22Rv1 (cell line): ENCODE measurements around the gene SLC23A1.

Source experiments
- ZFX ChIP-seq: fragments of 450-650 bp; IDR thresholded peaks from 2 replicates; pipeline ENCODE4 v1.6.1; 2017; ENCODE audit warnings: antibody characterized with exemption, borderline replicate concordance
- TF ChIP-seq, protein P1 (sequence below): fragments of 450-650 bp; IDR thresholded peaks from 2 replicates; pipeline ENCODE4 v1.5.1; 2017; ENCODE audit warnings: mild to moderate bottlenecking

DNA sequence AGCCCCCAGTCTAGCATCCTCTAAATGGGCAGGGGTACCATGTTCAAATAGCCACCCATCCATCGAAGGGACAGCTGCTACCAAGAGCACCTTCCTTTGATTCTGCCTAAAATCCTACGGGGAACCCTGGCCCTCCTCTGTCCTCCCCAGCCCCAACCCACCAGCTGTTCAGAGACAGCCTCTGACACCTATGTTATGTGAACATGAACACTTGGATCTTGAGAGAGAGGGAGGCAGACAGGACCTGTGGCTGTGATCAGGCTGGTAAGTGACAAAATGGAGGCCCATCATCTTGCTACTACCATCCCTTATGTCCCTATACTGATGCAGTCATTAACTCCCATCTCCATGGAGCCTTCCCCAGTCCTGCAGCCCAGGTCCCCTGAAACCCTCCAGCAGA is 8.2 kb downstream of the SLC23A1 start:
- TF ChIP-seq, protein P1, sequence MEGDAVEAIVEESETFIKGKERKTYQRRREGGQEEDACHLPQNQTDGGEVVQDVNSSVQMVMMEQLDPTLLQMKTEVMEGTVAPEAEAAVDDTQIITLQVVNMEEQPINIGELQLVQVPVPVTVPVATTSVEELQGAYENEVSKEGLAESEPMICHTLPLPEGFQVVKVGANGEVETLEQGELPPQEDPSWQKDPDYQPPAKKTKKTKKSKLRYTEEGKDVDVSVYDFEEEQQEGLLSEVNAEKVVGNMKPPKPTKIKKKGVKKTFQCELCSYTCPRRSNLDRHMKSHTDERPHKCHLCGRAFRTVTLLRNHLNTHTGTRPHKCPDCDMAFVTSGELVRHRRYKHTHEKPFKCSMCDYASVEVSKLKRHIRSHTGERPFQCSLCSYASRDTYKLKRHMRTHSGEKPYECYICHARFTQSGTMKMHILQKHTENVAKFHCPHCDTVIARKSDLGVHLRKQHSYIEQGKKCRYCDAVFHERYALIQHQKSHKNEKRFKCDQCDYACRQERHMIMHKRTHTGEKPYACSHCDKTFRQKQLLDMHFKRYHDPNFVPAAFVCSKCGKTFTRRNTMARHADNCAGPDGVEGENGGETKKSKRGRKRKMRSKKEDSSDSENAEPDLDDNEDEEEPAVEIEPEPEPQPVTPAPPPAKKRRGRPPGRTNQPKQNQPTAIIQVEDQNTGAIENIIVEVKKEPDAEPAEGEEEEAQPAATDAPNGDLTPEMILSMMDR: no peak
- TF ChIP-seq ZFX: no peak
